GM19328 (cell line): ENCODE results near the gene PDE2A.

ENCODE experiments used
- ATAC-seq: cut with Tn5 transposase; IDR thresholded peaks from one replicate; pipeline ENCODE4 v1.9.1; 2021; ENCODE audit warnings: mild to moderate bottlenecking, moderate library complexity; ENCODE audit not compliant: unreplicated experiment

Gene PDE2A

DNA sequence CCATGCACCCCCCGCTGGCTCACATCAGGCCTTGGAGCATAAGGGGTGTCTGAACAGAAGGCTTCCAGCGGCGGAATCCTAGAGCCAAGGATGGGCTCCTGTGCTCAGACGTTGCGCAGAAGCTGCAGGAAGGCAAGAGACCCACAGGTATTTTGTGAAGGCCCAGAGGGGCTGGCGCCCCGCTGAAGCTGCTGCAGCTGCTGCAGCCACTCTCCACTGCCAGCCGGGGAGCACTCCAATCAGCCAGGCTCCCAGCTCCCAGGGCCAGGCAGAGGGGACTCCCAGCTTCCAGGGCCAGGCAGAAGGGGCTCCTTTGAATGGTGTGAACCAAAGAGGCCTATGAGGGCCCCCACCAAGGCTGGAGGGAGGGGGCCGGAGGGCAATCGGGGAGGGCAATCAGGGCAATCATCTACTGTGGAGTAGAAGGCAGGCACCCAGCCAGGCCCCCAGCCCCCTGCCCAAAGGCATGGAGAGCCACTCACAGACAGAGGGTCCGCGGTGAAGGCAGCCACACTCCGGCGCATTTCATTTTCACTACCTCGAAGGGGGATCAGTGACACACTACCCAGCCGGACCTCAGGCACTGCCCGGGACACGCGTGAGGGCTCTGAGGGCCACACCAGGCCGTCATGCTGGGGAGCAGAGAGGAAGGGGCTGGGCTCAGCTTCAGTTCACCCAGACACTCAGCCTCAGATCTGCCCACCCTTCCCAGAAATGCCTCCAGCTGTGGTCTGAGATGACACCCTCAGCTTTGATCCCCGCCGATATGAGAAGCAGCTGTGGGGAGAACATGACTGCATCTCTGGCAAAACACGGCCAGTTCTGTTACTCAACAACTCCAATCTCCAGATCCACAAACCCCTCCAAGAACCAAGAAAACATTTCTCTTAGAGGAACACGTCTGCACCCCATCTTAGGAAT lies 11.6 kb upstream of the PDE2A start:
- no peak for ATAC-seq

DNA sequence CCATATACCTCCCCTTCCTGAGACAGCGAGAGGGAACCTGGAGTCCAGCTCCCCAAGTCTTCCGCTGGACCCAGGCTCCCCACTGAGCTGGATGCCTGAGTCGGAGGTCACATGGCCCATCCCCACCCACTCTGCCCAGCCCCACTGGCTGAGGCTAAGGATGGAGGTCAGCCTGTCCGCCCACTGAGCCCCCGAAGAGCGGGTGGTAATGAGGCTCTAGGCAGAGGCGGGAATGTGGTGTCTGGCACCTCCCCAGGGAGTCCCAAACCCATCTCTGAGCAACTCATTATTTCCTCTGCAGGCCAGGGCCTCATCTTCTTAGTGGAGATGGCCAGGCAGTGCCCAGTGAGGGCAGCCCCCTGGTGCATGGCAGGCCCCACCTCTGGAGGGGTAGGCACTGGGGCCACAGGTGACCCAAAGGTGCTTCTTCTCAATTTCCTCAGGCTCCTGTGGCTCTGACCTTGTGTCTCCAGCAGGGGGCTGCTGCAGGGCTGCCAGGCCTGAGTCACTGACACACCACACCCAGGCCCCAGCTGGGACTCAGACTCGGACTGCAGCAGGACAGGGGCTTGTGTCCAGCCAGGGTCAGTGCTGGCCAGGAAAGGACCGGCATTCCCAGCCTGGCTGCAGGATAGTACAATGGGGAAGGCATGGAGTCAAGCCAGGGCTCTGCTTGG lies 10.2 kb upstream of the PDE2A start:
- no peak for ATAC-seq

- ATAC-seq = no peak
Measured at GRCh38 chr11:72683782-72684200, 9.6 kb upstream of the PDE2A start.

GRCh38 chr11:72682858-72683243 lies 8.6 kb upstream of the PDE2A start:
- ATAC-seq = no peak

- ATAC-seq = no peak
Measured at GRCh38 chr11:72682238-72682857, 8.1 kb upstream of the PDE2A start.

DNA sequence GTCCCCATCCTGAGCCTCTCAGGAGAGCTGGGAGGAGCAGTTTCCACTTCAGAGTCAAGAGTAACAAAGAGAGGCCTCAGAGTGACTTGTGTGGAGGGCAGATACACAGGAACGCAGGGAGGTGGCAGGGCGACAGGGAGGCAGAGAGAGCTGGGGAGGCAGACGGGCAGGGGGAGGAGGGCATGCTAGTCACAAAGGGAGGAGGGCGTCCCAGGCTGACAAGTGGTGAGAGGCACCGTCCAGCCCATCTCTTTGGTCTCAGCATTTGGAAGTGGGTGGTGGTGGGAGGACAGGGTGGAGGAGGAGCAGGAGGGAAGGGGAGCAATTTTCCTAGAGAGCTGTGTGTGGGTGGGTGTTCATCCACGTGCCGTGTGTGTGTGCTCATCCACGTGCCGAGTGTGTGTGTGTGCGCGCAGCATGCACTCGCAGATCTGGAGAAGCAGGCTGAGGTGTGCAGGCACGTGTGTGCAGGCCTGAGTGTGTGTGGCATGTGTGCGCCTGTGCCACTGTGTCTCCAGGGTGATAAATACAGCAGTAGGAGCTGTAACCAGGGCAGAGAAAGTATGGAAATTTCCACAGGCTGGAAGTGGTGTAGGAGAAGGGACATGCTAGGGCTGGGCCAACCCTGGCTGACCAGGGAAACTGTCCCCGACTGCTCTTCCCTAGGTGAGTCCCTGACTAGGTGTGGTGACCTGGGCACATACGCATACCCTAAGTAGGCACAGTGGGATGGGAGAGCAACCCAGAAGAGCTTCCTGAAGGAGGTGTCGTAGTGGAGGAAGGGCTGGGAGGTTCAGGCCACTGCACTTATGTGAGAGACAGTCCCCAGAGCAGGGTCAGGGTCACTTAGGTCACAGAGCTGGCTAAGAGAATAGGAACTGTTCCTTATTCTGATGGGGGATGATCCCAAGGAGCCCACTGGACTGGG lies 7.3 kb upstream of the PDE2A start:
- no peak for ATAC-seq

DNA sequence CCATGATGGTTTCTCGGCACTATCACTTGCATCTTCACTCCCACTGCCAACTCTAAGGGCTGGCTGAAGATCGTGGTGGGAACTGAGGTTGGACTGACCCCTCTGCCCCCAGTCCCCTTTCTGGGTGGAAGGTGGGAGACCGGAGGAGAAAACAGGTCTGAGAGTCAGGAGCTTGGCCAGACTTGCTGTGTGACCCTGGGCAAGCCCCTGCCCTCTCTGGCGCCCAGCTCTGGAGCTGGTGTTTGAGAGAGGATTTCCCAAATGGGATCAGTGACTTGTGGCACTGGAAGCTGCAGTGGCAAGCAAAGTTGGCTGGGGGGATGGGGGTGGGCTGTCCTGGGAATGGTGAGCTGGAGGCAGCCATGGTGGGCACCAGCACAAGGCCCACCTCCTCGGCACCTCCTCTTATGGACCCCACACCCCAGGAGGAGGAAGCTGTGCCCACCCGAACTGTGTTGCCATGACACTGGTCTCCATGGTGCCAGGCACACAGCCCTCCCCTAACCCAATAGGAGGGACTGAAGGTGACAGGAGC lies 6.5 kb upstream of the PDE2A start:
- ATAC-seq = no peak

DNA sequence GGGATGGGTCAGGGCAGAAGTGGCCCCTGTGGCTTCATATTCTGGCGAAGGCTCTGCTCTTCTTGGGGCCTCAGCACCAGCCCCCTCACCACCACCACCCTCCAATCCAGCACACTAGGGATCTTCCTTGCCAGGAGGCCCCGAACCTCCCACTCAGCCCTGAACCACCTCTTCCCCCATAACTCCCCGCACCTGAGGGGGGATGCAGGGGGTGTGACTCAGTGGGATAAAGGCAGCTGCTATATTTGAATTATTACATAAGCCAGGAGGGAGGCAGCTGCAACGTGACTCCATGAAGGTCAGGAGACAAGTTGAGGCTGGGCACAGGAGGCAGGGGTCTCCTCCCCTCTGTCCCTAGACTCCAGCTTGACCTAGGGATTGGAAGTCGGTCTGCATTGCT lies 5.6 kb upstream of the PDE2A start:
- ATAC-seq = no peak

DNA sequence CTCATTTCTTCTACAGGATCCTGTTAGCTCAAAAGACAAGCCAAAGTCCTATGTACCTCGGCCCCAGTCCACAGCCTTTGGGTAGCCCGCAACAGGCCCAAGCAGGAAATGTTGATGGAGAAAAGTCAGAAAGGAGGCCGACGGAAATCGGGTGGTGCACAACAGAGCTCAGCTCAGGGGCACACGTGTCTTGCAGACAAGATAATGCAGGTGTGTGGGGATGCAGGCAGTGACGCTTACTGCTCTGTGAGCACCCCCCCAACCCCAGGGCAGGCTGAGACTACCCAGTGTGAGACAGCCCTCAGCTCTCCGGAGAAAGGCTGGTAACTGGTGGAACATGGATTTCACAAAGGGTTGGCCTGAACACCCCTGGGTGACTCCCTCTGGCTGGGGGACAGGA lies 4.3 kb upstream of the PDE2A start:
- no peak for ATAC-seq

DNA sequence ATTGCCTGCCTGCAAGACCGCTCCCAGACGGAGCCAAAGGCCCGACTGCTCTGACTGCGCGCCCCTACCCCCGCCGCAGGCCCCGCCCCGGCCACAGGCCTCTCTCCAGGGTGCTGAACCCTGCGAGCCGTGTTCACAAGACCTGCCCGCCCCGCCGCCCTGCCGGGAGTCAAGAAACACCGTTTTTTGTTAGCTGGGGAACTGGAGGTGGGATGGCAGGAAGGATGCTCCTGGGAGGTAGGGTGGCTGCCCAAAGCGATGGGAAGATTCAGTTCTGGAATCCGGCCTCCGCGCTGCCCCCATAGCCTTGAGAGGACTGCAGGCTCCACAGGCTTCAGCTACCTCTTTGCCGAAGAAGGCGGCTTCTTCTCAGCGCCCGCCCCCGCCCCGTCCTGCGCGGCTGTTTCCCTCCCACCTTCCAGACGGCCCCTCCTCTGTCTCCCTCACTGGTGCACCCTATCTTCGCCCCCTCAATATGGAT lies 2.7 kb upstream of the PDE2A start:
- ATAC-seq = no peak

DNA sequence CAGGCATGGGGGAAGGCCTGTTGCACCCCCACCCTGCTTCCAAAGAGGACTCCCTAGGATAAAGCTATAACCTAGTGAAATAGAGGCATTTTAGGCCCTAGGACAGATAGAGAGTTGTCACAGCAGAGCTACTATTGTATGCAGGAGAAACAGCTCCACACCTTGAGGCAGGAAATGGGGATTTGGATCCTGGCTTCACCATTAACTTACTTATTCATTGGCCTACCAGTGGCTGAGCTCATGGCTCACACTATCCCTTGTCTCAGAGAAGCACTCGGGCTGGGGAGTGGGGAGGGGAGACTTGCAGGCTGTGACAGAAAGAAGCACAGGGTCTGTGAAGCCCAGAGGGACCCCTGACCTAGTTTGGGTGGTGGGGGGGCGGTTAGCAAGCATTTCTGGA lies 999 bp upstream of the PDE2A start:
- no peak for ATAC-seq

DNA sequence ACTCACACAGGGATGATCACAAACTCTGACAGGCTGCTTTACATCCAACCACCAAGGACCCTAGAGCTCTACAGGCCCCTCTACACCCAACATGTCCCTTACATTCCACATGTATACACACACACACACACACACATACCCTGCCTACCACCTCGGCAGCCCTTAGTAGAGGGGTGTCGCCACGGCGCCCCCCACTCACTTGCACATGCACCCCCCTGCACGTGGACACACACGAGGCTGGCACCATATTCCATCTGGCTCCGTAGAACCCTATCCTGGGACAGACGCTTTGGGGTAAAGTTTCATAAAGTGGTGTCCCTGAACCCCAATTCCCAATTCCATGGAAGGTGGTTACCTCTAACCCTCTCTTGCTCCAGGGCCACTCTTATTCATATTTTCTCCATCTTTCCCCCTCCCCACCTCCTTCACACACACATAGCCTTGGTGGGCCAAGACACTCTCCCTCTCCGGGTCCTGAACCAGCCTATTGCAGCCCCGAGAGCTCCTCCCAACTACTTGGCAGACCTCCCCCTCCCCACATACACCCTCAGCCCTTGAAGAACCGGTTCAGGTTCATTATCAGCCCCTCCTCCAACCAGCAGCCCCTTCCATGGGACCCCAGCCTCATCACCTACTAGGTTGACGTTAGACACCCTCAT lies 809 bp downstream of the PDE2A start:
- no peak for ATAC-seq

DNA sequence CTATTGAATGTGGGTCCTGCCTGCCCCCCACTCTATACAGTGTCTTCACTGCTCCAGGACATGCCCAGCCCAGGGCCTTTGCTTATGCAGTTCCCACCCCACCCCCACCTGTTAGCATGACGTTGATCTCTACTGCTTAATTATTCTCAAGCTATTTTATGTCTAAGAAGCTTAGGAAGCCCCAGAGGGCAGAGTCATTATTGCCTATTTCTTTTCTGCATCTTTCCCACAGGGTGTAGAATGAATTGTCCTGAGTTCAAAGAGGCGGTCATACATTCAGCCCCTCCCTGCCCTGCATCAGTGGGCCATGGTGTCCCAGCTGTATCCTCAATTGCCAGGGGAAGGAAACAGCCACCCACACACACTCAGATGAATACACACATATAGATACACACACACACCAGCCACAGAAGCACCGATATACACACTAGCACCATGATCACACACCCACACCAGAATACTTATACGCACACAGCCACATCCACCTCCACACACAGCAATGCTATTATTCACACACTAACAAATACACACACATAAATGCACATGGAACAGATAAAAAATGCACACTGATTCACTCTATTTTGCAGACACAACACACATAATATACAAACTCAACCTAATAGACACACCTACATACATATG lies 1.5 kb downstream of the PDE2A start:
- no peak for ATAC-seq

- ATAC-seq = no peak
Measured at GRCh38 chr11:72671152-72672099, 2.8 kb downstream of the PDE2A start.

DNA sequence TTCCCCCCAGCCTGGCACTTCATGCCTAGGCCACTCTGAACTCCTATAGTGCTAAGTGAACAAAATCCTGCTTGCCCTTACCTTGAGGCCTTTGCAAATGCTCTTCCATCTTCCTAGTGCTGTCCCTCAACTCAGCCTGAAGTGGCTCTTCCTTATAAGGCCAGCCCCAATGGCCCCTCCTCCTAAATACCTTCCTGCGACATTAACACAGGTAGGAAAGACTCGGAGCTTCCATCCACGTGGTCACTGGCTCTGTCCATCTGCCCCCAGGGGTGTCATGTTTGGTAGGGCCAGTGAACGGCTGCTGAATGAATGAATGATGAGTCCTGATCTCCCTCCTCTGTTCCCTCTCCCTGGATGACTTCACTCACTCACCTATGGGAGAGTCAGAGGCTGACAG lies 4.2 kb downstream of the PDE2A start:
- ATAC-seq = no peak

- ATAC-seq = no peak
Measured at GRCh38 chr11:72669527-72669926, 4.7 kb downstream of the PDE2A start.

- ATAC-seq = peak; percentile 91
Measured at GRCh38 chr11:72668629-72669347, 5.4 kb downstream of the PDE2A start.
